OCI-LY1 (cell line): Measurements from ENCODE around the gene SH3GLB1.

Experiments
- H2AFZ ChIP-seq: fragments of 200-600 bp; sonication (generic), shearing (Covaris generic); 2 replicates; pipeline ENCODE4 v1.6.0; 2014; ENCODE audit warnings: antibody characterized with exemption, mild to moderate bottlenecking, low read length
- H3F3A ChIP-seq: fragments of 200-600 bp; sonication (generic), shearing (Covaris generic); 2 replicates; pipeline ENCODE4 v1.6.0; 2014; ENCODE audit warnings: mild to moderate bottlenecking, antibody characterized with exemption, low read length, moderate library complexity; ENCODE audit not compliant: insufficient read depth
- H3K27ac ChIP-seq: fragments of 200-600 bp; sonication (generic); 2 replicates; pipeline ENCODE4 v1.5.1; 2014; ENCODE audit warnings: low read length, mixed run types, mild to moderate bottlenecking, low read depth; ENCODE audit not compliant: poor library complexity, severe bottlenecking
- H3K27me3 ChIP-seq: fragments of 200-600 bp; sonication (generic); 2 replicates; pipeline ENCODE4 v1.6.0; 2014; ENCODE audit warnings: antibody characterized with exemption, mild to moderate bottlenecking, low read length, moderate library complexity; ENCODE audit not compliant: insufficient read depth
- H3K36me3 ChIP-seq: fragments of 200-600 bp; sonication (generic); 2 replicates; pipeline ENCODE4 v1.6.1; 2014; ENCODE audit warnings: mild to moderate bottlenecking, antibody characterized with exemption, low read length, moderate library complexity, mixed read lengths; ENCODE audit not compliant: insufficient read depth
- H3K4me1 ChIP-seq: fragments of 200-600 bp; sonication (generic); 2 replicates; pipeline ENCODE4 v1.5.1; 2014; ENCODE audit warnings: mild to moderate bottlenecking, low read length, moderate library complexity; ENCODE audit not compliant: insufficient read depth, severe bottlenecking
- H3K4me2 ChIP-seq: fragments of 200-600 bp; sonication (generic), shearing (Covaris generic); 2 replicates; pipeline ENCODE4 v1.6.1; 2014; ENCODE audit warnings: low read length
- H3K4me3 ChIP-seq: fragments of 200-600 bp; sonication (generic); 2 replicates; pipeline ENCODE4 v1.5.1; 2014; ENCODE audit warnings: low read length, low read depth, mild to moderate bottlenecking, mixed read lengths; ENCODE audit not compliant: poor library complexity, severe bottlenecking
- H3K79me2 ChIP-seq: fragments of 200-600 bp; shearing (Covaris generic); 2 replicates; pipeline ENCODE4 v1.6.1; 2016; ENCODE audit warnings: mixed run types, low read length, mixed read lengths; ENCODE audit not compliant: insufficient read depth
- H3K9ac ChIP-seq: fragments of 200-600 bp; sonication (generic), shearing (Covaris generic); 2 replicates; pipeline ENCODE4 v1.6.1; 2014; ENCODE audit warnings: mild to moderate bottlenecking, low read length, mixed read lengths
- H3K9me2 ChIP-seq: fragments of 200-600 bp; sonication (generic), shearing (Covaris generic); 2 replicates; pipeline ENCODE4 v1.6.1; 2014; ENCODE audit warnings: low read depth, mild to moderate bottlenecking, low read length, mixed read lengths
- H3K9me3 ChIP-seq: fragments of 200-600 bp; shearing (Covaris generic); 2 replicates; pipeline ENCODE4 v1.6.1; 2014; ENCODE audit warnings: low read length, mixed read lengths
- H4K20me1 ChIP-seq: fragments of 200-600 bp; sonication (generic), shearing (Covaris generic); 2 replicates; pipeline ENCODE4 v1.6.0; 2016; ENCODE audit warnings: mild to moderate bottlenecking, low read length; ENCODE audit not compliant: insufficient read depth
- CTCF ChIP-seq: fragments of 200-600 bp; sonication (generic), shearing (Covaris generic); IDR thresholded peaks from 2 replicates; pipeline ENCODE4 v1.5.1; 2017; ENCODE audit warnings: mild to moderate bottlenecking, antibody characterized with exemption, low read length, moderate library complexity, mixed read lengths
- EZH2 ChIP-seq: fragments of 200-600 bp; sonication (generic), shearing (Covaris generic); IDR thresholded peaks from 2 replicates; pipeline ENCODE4 v1.8.0; 2017; ENCODE audit warnings: borderline replicate concordance, mixed run types, mild to moderate bottlenecking, antibody characterized with exemption, low read length, moderate library complexity, mixed read lengths

The SH3GLB1 gene

GRCh38 chr1:86765674-86766073 lies 61.3 kb downstream of the SH3GLB1 start:
- Histone ChIP-seq H3K27me3 (no peaks in the 10 kb centered on the region; the same call in 1 of the 2 replicates), H3K9ac (no peak overlapping the region), H3K27ac (no peak overlapping the region), H3K4me3 (no peak overlapping the region), H3K9me3 (no peaks in the 10 kb centered on the region), H3K9me2 (no peaks in the 10 kb centered on the region), H4K20me1 (no peaks in the 10 kb centered on the region), H3K36me3 (no peaks in the 10 kb centered on the region), H2AFZ (no peak overlapping the region), H3K79me2 (no peaks in the 10 kb centered on the region), H3K4me1 (peaks cover 5% of the 10 kb centered on the region), H3K4me2 (no peak overlapping the region), H3F3A (no peaks in the 10 kb centered on the region)
- no peak for TF ChIP-seq EZH2
- no peak for TF ChIP-seq CTCF

GRCh38 chr1:86768554-86768953 lies 64.2 kb downstream of the SH3GLB1 start:
- Histone ChIP-seq H3K79me2 (no peaks in the 10 kb centered on the region), H2AFZ (no peak overlapping the region), H3K36me3 (no peaks in the 10 kb centered on the region), H3K4me2 (no peak overlapping the region), H3K9me3 (no peaks in the 10 kb centered on the region), H3K9ac (no peak overlapping the region), H4K20me1 (no peaks in the 10 kb centered on the region), H3K27ac (no peak overlapping the region), H3K4me3 (no peak overlapping the region), H3K27me3 (no peaks in the 10 kb centered on the region; the same call in 1 of the 2 replicates), H3K9me2 (no peaks in the 10 kb centered on the region), H3K4me1 (peaks cover 7% of the 10 kb centered on the region), H3F3A (no peaks in the 10 kb centered on the region)
- TF ChIP-seq EZH2 (no peak), CTCF (no peak)

GRCh38 chr1:86769065-86769464 lies 64.7 kb downstream of the SH3GLB1 start:
- Histone ChIP-seq H3K9me2 (no peaks in the 10 kb centered on the region), H3K27me3 (no peaks in the 10 kb centered on the region; the same call in 1 of the 2 replicates), H4K20me1 (no peaks in the 10 kb centered on the region), H3K79me2 (no peaks in the 10 kb centered on the region), H3K27ac (no peak overlapping the region), H3K9ac (no peak overlapping the region), H2AFZ (no peak overlapping the region), H3K4me3 (no peak overlapping the region), H3K4me2 (no peak overlapping the region), H3K36me3 (no peaks in the 10 kb centered on the region), H3K9me3 (no peaks in the 10 kb centered on the region), H3F3A (no peaks in the 10 kb centered on the region), H3K4me1 (peaks cover 12% of the 10 kb centered on the region)
- no peak for TF ChIP-seq EZH2
